Measurements from ENCODE around the gene FRYL. TPM values are rescaled to one million over a fixed set of nuclear protein-coding genes. Genes with fewer than 3 reads are reported as not detected.
A peak's percentile ranks its signal among the peaks of the same experiment; 100 is the strongest.
"Not testable (repeated sequence)": the region's sequence is repeated elsewhere in the genome, so short reads cannot be mapped to it uniquely, and the experiment has no call there.

The FRYL gene
- total RNA-seq, result 10 to 100 TPM; 46.0 to 66.5 (median 55.8) TPM

DNA sequence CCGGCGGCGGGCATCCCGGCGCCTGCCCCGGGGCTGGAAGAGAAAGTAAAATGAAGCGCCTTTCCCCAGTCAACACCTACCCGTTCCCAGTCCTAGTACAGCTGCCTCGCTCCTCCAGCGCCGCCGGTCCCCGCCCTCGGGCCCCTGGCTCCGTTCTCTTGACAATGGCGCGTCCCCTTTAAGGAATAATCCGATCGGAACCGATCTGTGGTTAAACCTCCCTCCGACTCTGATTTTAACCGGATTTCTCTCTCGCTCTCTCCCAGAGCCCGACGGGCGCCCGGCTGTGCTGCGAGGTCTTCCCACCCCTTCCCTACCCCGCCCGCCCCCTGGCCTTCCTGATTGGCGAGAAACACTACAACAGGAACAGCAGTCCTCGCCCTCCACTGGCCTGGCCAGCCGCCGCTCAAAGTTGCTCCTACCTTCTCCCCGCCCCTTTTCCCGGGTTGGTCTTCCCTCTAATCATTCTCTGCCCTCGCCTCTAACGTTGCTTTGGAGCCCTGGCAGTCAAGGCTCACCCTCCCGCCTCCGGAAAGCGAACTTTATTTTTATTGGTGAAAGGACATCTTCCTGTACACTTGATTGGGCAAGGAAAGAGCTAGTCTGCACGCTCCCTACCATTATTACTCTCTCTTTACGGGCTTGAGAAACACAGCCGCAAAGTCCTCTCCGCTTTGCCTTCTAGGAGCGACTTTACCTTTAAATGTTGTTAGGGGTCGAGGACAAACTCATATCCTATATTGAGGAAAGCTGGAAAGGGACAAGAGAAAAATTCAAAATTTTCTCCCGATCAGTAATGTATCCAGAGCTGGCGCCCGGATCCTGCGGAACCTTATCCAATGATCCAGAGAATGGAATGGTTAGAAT is at the start of gene FRYL:
FRYL (minus strand) TSS at position 282 of the 867 bp plus-strand sequence. CDS start 145,869 bp downstream, outside the sequence.
- TF ChIP-seq EP300 (IDR thresholded peaks at IDR 0.05), result no peak
- peak; percentile 64 to 94 for TF ChIP-seq POLR2AphosphoS5 (IDR thresholded peaks at IDR 0.05)
- TF ChIP-seq, protein P1, sequence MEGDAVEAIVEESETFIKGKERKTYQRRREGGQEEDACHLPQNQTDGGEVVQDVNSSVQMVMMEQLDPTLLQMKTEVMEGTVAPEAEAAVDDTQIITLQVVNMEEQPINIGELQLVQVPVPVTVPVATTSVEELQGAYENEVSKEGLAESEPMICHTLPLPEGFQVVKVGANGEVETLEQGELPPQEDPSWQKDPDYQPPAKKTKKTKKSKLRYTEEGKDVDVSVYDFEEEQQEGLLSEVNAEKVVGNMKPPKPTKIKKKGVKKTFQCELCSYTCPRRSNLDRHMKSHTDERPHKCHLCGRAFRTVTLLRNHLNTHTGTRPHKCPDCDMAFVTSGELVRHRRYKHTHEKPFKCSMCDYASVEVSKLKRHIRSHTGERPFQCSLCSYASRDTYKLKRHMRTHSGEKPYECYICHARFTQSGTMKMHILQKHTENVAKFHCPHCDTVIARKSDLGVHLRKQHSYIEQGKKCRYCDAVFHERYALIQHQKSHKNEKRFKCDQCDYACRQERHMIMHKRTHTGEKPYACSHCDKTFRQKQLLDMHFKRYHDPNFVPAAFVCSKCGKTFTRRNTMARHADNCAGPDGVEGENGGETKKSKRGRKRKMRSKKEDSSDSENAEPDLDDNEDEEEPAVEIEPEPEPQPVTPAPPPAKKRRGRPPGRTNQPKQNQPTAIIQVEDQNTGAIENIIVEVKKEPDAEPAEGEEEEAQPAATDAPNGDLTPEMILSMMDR (IDR thresholded peaks at IDR 0.05), result no peak
- peak; percentile 80 for TF ChIP-seq POLR2A (IDR thresholded peaks at IDR 0.05; ENCODE audit: low read depth)
- Histone ChIP-seq H3K4me3 (peak within 1 kb of the TSS; percentile 82 to 98 (median 93)), H3K9me3 (no peaks in the 10 kb centered on the region), H3K27me3 (no peaks in the 10 kb centered on the region), H3K4me1 (peaks cover 22 to 43% (median 41%) of the 10 kb centered on the region in 4 donors), H3K27ac (replicated peaks in 1 of 4) (peak within 1 kb of the TSS; percentile 93 to 98 (median 96)), H3K36me3 (no peaks in the 10 kb centered on the region)
- intact Hi-C loops (cut with DNase I), result loop anchor here (2.0 to 10.0 kb wide), 4 partner anchors 51 to 438 kb away; partner anchors contain the start of genes OCIAD1 and SLAIN2
- under 1% methylated on average over 43 of the region's 51 CpGs for WGBS
- peak; percentile 100 for DNase-seq (ENCODE audit: extremely low spot score)

GRCh38 chr4:48827622-48828021 is 47.5 kb upstream of the FRYL start:
- Histone ChIP-seq H3K9me3 (no peaks in the 10 kb centered on the region), H3K4me3 (no peak overlapping the region), H3K27ac (replicated peaks in 1 of 4) (no peak overlapping the region), H3K4me1 (peaks cover 9 to 18% (median 13%) of the 10 kb centered on the region in 4 donors), H3K27me3 (peaks cover 0 to 8% (median 0%) of the 10 kb centered on the region in 4 donors), H3K36me3 (no peaks in the 10 kb centered on the region)
- 86% methylated on average over 5 of the region's 5 CpGs for WGBS
- no peak for DNase-seq (ENCODE audit: extremely low spot score)
- intact Hi-C loops (cut with DNase I), result no loop called here
- TF ChIP-seq POLR2AphosphoS5 (IDR thresholded peaks at IDR 0.05) (no peak), POLR2A (IDR thresholded peaks at IDR 0.05; ENCODE audit: low read depth) (no peak), EP300 (IDR thresholded peaks at IDR 0.05) (no peak)
- TF ChIP-seq, protein P1 (IDR thresholded peaks at IDR 0.05), result no peak

DNA sequence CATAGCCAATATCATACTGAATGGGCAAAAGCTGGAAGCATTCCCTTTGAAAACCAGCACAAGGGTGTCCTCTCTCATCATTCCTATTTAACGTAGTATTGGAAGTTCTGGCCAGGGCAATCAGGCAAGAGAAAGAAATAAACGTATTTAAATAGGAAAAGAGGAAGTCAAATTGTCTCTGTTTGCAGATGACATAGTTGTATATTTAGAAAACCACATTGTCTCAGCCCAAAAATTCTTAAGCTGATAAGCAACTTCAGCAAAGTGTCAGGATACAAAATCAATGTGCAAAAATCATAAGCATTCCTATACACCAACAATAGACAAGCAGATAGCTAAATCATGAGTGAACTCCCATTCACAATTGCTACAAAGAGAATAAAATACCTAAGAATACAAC is 41.4 kb upstream of the FRYL start:
- H3K4me3 ChIP-seq; H3K9me3 ChIP-seq; intact Hi-C loops (cut with DNase I); H3K27ac ChIP-seq (replicated peaks in 1 of 4); H3K36me3 ChIP-seq; H3K4me1 ChIP-seq; DNase-seq (ENCODE audit: extremely low spot score): not testable (repeated sequence)
- peaks cover 0 to 24% (median 0%) of the 10 kb centered on the region in 4 donors for H3K27me3 ChIP-seq
- WGBS, result 69% methylated on average over 2 of the region's 2 CpGs

- 94% methylated on average over 5 of the region's 6 CpGs for WGBS
- H3K27ac ChIP-seq (replicated peaks in 1 of 4), result no peak overlapping the region
These were observed 36.9 kb upstream of the FRYL start for GRCh38 chr4:48816971-48817370.

DNA sequence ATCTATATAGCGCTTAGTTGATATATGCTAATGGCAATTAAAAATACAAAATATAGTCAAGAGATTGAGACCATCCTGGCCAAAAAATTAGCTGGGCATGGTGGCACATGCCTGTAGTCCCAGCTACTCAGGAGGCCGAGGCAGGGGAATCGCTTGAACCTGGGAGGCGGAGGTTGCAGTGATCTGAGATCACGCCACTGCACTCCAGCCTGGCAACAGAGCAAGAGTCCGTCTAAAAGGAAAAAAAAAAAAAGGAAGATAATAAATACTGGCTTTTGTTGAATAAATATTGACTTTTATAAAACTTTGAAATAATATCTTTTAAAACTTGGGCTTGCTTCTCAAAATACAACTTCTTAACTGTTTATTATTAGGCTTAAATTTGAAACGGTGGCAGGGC is 36.2 kb upstream of the FRYL start:
- intact Hi-C loops (cut with DNase I); H3K4me3 ChIP-seq; H3K4me1 ChIP-seq; H3K36me3 ChIP-seq; H3K9me3 ChIP-seq; H3K27ac ChIP-seq (replicated peaks in 1 of 4); DNase-seq (ENCODE audit: extremely low spot score): not testable (repeated sequence)
- H3K27me3 ChIP-seq, result peaks cover 0 to 16% (median 0%) of the 10 kb centered on the region in 4 donors
- WGBS, result 89% methylated on average over 7 of the region's 7 CpGs

More at GRCh38 chr4:48816971-48817370, 36.9 kb upstream of the FRYL start:
- Histone ChIP-seq H3K36me3 (no peaks in the 10 kb centered on the region), H3K4me3 (no peak overlapping the region), H3K9me3 (no peaks in the 10 kb centered on the region), H3K27me3 (peaks cover 0 to 16% (median 0%) of the 10 kb centered on the region in 4 donors), H3K4me1 (no peaks in the 10 kb centered on the region)
- TF ChIP-seq POLR2AphosphoS5 (IDR thresholded peaks at IDR 0.05), result no peak
- TF ChIP-seq, protein P1 (IDR thresholded peaks at IDR 0.05), result no peak
- TF ChIP-seq EP300 (IDR thresholded peaks at IDR 0.05), result no peak
- no peak for TF ChIP-seq POLR2A (IDR thresholded peaks at IDR 0.05; ENCODE audit: low read depth)
- intact Hi-C loops (cut with DNase I), result no loop called here
- DNase-seq (ENCODE audit: extremely low spot score), result no peak
